Caki2 (cell line): ENCODE results near the gene ASB7. TPM values are rescaled to one million over a fixed set of nuclear protein-coding genes. Genes with fewer than 3 reads are reported as not detected.

ENCODE experiments used
- DNase-seq: peaks from one replicate; pipeline ENCODE4 v3.0.0-alpha.2; 2015; ENCODE audit warnings: low read depth
- in situ Hi-C: cut with HindIII; loops from 2 replicates; pipeline ENCODE4 v1.10.0; 2016; ENCODE audit warnings: low sequenced_read_pairs, low pct_unique_long_range_greater_than_20kb, mixed read lengths
- total RNA-seq: library from RNA; depleted of rRNA; stranded (reverse); fragments of >200 nt; shearing (Covaris generic); gene quantifications from 2 replicates; pipeline ENCODE4 v1.2.3, GENCODE V29; 2014; ENCODE audit warnings: low replicate concordance

The ASB7 gene
- total RNA-seq, 1 experiment from 2014 or later: 20.2 TPM

DNA sequence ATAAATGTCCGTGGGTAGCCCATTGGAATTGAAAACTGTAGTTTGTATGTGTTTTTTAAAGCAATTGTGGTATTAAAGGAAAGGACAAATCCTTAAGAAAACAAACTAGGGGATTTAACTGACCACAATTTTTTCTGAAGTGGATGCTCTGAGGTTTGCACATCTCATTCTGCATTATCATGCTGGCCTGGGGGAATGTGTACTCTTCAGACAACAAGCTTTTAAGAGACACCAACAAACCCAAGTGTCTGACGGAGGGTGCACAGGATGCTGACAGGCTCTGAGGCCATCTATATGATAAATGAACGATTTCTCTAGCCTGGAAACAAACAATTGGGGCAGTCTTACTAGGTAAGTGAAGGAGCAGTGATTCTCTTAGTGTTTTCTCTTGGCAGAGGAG is 9.5 kb upstream of the ASB7 start:
- in situ Hi-C loops: no loop called here

GRCh38 chr15:100593431-100593830 is 9.0 kb upstream of the ASB7 start:
- no peak for DNase-seq
- in situ Hi-C loops: no loop called here

More for the DNA sequence above, 9.5 kb upstream of the ASB7 start:
- DNase-seq: no peak

GRCh38 chr15:100595964-100596363 is 6.4 kb upstream of the ASB7 start:
- no peak for DNase-seq
- in situ Hi-C loops: no loop called here

- in situ Hi-C loops: no loop called here
- no peak for DNase-seq
These were observed 5.6 kb upstream of the ASB7 start for GRCh38 chr15:100596792-100597191.

DNA sequence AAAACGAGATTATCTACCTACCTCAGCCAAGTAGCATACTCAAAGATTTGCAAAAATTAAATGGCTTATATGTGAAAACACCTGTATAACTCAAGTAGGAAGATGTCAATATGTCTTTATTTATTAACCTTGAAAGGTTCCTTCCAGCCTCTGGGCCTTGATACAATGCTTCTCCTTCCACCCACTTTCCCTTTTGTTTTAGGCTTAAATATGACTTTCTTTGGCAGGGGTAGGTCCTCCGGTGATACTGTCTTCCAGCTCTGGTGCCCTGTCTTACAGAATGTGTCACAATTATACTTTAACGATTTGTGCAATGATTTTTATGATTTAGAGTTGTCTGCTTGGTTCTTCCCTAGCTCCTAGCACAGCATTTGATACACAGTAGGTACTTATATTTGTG is 4.5 kb upstream of the ASB7 start:
- DNase-seq: no peak
- in situ Hi-C loops: no loop called here

GRCh38 chr15:100598655-100599054 is 3.7 kb upstream of the ASB7 start:
- in situ Hi-C loops: no loop called here
- no peak for DNase-seq

DNA sequence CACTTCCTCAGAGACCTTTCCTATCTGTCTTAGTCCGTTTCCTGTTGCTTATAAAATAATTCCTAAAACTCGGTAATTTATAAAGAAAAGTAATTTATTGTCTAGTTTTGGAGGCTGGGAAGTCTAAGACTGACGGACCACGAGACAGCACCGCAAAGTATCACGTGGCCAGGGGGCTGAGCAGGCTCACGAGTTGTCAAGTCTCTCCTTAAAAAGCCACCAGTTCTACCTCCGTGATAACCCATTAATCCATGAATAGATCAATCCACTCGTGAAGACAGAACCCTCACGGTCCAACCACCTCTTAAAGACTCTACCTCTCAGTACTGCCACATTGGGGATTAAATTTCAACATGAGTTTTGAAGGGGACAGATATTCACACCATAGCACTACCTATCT is 1.2 kb upstream of the ASB7 start:
- in situ Hi-C loops: no loop called here

DNA sequence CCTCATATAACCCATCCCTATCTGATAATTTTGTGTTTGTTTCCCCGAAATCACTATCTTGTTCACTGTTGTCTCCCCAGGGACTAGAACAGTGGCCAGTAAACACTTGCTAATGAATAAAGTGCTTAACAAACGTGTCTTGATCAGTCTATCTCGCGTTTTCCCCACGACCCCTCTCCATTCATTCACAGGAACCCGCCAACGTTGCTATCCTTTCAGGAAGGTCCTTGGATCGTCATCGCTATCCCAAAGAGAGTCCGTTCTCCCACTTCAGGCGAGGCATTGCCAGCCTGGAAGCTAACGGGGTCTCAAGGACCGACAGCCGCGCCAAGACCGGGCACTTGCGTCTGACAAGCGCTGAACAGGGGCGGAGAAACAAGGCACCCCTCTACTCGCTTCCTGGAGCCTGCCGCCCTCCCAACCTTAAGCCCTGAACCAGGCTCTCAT is 749 bp upstream of the ASB7 start:
- in situ Hi-C loops: no loop called here
- DNase-seq: no peak

More for the DNA sequence above, 1.2 kb upstream of the ASB7 start:
- DNase-seq: no peak

- in situ Hi-C loops: no loop called here
- no peak for DNase-seq
These were observed 519 bp downstream of the ASB7 start for GRCh38 chr15:100602823-100603393.

GRCh38 chr15:100612539-100612938 is 10.2 kb downstream of the ASB7 start:
- DNase-seq: no peak
- in situ Hi-C loops: no loop called here

GRCh38 chr15:100613208-100613607 is 10.8 kb downstream of the ASB7 start:
- DNase-seq: no peak
- in situ Hi-C loops: no loop called here

DNA sequence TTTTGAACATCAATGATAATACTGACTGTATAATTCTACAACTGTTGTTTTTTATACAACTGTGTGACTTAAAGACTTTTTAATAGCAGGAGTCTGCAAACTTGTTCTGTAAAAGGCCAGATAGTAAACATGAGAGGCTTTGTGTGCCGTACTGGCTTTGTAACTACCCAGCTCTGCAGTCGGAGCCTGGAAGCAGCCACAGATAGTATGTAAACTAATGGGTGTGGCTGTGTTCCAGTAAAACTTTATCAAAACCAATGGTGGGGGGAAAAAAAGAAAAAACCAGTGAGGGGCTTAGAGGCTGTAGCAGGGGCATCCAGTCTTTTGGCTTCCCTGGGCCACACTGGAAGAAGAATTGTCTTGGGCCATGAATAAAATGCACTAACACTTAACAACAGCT is 11.9 kb downstream of the ASB7 start:
- in situ Hi-C loops: no loop called here

GRCh38 chr15:100614918-100615317 is 12.5 kb downstream of the ASB7 start:
- no peak for DNase-seq
- in situ Hi-C loops: no loop called here

More for the DNA sequence above, 11.9 kb downstream of the ASB7 start:
- DNase-seq: no peak

- no peak for DNase-seq
- in situ Hi-C loops: no loop called here
These were observed 13.4 kb downstream of the ASB7 start for GRCh38 chr15:100615801-100616200.

DNA sequence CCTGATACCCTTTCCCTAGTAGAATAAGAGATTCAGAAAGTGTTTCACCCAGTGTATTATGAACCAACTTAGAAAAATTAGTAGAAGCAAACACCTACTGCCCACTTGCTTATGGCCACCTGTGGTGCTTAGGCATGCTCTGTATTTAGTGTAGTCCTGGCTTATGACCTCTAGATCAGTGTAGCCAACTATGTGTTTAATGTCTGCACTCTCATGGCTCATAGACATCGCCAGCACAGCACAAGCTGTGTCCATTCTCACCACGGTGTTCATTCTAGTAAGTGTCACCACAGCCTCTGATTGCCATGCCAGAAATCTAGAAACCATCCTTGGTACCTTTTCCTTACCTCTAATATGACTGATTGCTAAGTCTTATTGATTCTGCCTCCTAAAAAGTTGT is 14.3 kb downstream of the ASB7 start:
- in situ Hi-C loops: no loop called here

DNA sequence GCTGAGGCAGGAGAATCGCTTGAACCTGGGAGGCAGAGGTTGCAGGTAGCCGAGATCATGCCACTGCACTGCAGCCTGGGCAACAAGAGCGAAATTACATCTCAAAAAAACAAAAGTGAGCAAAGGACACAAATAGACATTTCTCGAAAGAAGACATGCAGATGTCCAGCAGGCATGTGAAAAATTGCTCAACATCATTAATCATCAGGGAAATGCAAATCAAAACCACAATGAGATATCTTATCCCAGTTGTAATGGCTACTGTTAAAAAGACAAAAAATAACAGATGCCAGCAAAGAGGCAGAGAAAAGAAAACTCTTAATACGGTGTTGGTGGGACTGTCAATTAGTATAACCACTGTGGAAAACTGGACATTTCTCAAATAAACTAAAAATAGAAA is 20.9 kb downstream of the ASB7 start:
- in situ Hi-C loops: no loop called here
- DNase-seq: no peak

More for the DNA sequence above, 14.3 kb downstream of the ASB7 start:
- DNase-seq: no peak

GRCh38 chr15:100627789-100628395 is 25.5 kb downstream of the ASB7 start:
- DNase-seq: peak; percentile 63
- in situ Hi-C loops: no loop called here

DNA sequence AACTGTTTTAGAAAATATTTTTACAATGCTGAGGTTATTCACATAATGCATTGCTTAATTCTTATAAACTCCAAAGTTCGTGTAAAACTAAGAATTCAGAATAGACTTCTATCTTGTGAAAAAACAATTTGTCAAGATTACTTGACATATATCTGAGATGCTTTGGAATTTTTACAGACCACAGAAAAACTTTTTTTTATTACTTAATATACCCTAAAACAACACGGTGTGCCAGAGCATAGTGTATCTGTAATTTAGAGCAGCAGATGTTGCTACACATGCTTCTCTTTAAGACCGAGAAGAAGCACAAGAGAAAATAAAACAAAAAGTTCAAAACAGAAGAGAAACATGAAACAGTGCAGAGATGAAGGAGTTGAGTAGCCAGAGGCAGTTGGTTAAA is 26.4 kb downstream of the ASB7 start:
- DNase-seq: no peak

DNA sequence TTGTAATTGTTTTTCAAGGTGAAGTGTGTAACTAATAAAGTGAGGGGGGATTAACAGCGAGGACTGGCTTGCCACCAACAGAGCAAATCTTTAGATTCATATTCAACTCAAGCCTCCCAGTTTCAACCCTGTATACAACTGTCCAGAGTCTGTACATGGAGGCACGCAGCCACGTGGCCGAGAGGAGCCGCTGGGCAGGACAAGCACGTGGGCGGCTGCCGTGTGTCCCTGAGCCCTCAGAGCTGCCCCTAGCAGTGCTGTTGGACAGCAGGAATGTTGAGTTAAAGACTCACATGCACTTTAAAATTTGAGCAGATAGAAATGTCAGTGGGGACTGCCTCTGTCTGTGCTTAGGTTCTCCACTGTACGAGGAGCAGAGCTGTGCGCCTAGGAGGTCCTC is 29.4 kb downstream of the ASB7 start:
- no peak for DNase-seq
- in situ Hi-C loops: no loop called here

More for the DNA sequence above, 26.4 kb downstream of the ASB7 start:
- in situ Hi-C loops: no loop called here

DNA sequence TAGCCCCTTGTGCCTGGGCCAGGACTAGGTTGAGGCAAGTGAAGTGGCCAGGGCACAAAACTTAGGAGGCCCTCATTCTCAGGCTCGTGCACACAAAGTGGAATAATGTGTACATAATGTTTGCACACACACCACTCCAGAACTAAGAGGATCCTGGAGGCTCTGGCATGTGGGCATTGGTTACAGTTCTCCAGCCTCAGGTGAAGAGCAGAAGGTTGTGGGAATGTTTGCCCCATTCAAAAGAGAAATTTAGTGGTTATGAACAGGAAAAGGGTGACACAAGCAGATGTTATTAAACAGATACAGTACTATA is 31.3 kb downstream of the ASB7 start:
- in situ Hi-C loops: no loop called here
- DNase-seq: no peak
